C4-2B (cell line): ENCODE measurements around the gene KRT34.

Experiments used
- CTCF ChIP-seq: fragments of 450-650 bp; conservative IDR thresholded peaks from 2 replicates; pipeline ENCODE4 v1.5.1; 2017; ENCODE audit warnings: mild to moderate bottlenecking
- ZFX ChIP-seq: fragments of 450-650 bp; IDR thresholded peaks from 2 replicates; pipeline ENCODE4 v1.6.1; 2017

GRCh38 chr17:41331606-41332005, 50.5 kb downstream of the KRT34 start:
- TF ChIP-seq CTCF (no peak), ZFX (no peak)
